ENCODE results near the gene UCHL3. TPM values are rescaled to one million over a fixed set of nuclear protein-coding genes. Genes with fewer than 3 reads are reported as not detected.

Gene UCHL3
- polyA plus RNA-seq, 2 of the 4 experiments (the other 2 are of a cell fraction): 46.6 to 60.7 TPM

DNA sequence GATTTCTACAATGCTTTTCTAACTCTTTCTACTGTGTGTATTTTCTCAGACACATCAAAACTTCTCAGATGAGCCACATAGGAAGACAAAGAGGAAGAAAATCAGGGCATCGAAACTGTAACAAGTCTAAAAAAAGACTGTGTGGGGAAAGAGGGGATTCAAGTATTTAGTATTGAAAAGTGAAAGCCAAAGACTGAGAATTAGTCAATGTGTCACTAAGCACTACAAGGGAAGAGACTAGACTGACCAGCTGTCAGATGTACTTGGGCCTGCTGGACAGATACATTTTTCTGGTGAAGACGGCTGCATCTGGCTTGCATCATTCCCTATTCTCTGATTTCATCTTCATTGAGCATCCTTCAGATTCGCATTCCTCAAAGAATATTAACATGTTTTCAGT is 37.3 kb upstream of the UCHL3 start:
- ChIA-PET CTCF (no interaction called here), POLR2A (interaction anchor here (0.7 kb wide), 1 partner anchor 26 kb away, joined by 3 read pairs; the partner anchor contains the start of gene COMMD6)
- Histone ChIP-seq H3K9me3 (no peaks in the 10 kb centered on the region), H3K4me2 (no peak overlapping the region), H3K27ac (no peak overlapping the region), H3K4me1 (no peaks in the 10 kb centered on the region), H3K4me3 (no peak overlapping the region)
- TF ChIP-seq ESRRA (IDR thresholded peaks at IDR 0.05; ENCODE audit: borderline replicate concordance, low read length) (no peak), CTCF (IDR thresholded peaks at IDR 0.05) (no peak), MYC (IDR thresholded peaks at IDR 0.05; ENCODE audit: borderline replicate concordance, low read length) (no peak), HOXB13 (CRISPR knock-in tag; IDR thresholded peaks at IDR 0.05; ENCODE audit: low read depth) (no peak), RFX5 (IDR thresholded peaks at IDR 0.05) (no peak), EHF (CRISPR knock-in tag; IDR thresholded peaks at IDR 0.05) (no peak), PHF8 (IDR thresholded peaks at IDR 0.05; ENCODE audit: borderline replicate concordance, low read depth) (no peak), HOXB5 (CRISPR knock-in tag; IDR thresholded peaks at IDR 0.05) (no peak), NFE2L2 (conservative IDR thresholded peaks at IDR 0.05; ENCODE audit: low read length) (no peak), CBX2 (IDR thresholded peaks at IDR 0.05; ENCODE audit: borderline replicate concordance, low read depth) (no peak), NR3C1 (IDR thresholded peaks at IDR 0.05) (no peak), TP53 (CRISPR knock-in tag; IDR thresholded peaks at IDR 0.05) (no peak)
- TF ChIP-seq, protein P1, sequence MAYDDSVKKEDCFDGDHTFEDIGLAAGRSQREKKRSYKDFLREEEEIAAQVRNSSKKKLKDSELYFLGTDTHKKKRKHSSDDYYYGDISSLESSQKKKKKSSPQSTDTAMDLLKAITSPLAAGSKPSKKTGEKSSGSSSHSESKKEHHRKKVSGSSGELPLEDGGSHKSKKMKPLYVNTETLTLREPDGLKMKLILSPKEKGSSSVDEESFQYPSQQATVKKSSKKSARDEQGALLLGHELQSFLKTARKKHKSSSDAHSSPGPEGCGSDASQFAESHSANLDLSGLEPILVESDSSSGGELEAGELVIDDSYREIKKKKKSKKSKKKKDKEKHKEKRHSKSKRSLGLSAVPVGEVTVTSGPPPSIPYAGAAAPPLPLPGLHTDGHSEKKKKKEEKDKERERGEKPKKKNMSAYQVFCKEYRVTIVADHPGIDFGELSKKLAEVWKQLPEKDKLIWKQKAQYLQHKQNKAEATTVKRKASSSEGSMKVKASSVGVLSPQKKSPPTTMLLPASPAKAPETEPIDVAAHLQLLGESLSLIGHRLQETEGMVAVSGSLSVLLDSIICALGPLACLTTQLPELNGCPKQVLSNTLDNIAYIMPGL (CRISPR knock-in tag; IDR thresholded peaks at IDR 0.05; ENCODE audit: borderline replicate concordance): no peak
- TF ChIP-seq, protein P2, sequence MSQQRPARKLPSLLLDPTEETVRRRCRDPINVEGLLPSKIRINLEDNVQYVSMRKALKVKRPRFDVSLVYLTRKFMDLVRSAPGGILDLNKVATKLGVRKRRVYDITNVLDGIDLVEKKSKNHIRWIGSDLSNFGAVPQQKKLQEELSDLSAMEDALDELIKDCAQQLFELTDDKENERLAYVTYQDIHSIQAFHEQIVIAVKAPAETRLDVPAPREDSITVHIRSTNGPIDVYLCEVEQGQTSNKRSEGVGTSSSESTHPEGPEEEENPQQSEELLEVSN (IDR thresholded peaks at IDR 0.05; ENCODE audit: borderline replicate concordance, low read depth): no peak
- ATAC-seq (no peak), DNase-seq (ENCODE audit: low read depth in 1 of 2, low spot score in 1 of 2) (no peak), FAIRE-seq (no peak)
- WGBS (ENCODE audit: missing lambda C conversion rate): 85% methylated on average over 3 of the region's 3 CpGs

DNA sequence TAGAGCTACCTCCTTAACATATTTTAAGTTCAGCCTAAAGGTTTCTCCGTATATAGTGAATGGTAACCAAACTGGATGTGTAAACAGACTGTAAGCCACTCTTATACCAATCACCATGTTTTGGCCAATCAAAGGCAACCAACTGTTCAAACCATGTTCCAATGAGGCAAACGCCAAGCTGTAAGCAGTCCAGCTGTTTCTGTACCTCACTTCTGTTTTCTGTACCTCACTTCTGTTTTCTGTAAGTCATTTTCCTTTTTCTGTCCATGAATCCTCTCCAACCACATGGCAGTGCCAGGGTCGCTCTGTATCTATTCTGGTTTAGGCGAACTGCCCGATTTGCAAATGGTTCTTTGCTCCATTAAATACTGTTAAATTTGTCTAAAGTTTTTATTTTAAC is 36.3 kb upstream of the UCHL3 start:
- 79% methylated on average over 5 of the region's 5 CpGs for WGBS (ENCODE audit: missing lambda C conversion rate)
- no peak for DNase-seq (ENCODE audit: low read depth in 1 of 2, low spot score in 1 of 2)
- ATAC-seq: no peak
- Histone ChIP-seq H3K4me1 (no peaks in the 10 kb centered on the region), H3K4me3 (no peak overlapping the region), H3K27ac (no peak overlapping the region), H3K9me3 (no peaks in the 10 kb centered on the region), H3K4me2 (no peak overlapping the region)
- ChIA-PET POLR2A (interaction anchor here (0.7 kb wide), 1 partner anchor 24 kb away, joined by 3 read pairs; the partner anchor contains the start of gene COMMD6), CTCF (no interaction called here)
- TF ChIP-seq NFE2L2 (conservative IDR thresholded peaks at IDR 0.05; ENCODE audit: low read length): no peak
- no peak for TF ChIP-seq BHLHE40 (IDR thresholded peaks at IDR 0.05; ENCODE audit: low read depth, low read length)
- no peak for TF ChIP-seq ESRRA (IDR thresholded peaks at IDR 0.05; ENCODE audit: borderline replicate concordance, low read length)
- no peak for TF ChIP-seq FOXS1 (CRISPR knock-in tag; IDR thresholded peaks at IDR 0.05)
- FAIRE-seq: no peak

GRCh38 chr13:75514080-75514995 is 35.3 kb upstream of the UCHL3 start:
- WGBS (ENCODE audit: missing lambda C conversion rate): 32% methylated on average over 3 of the region's 3 CpGs
- ChIA-PET POLR2A (no interaction called here), CTCF (interaction anchor here (0.7 kb wide), 1 partner anchor 142 kb away, joined by 3 read pairs; no protein-coding TSS in a partner anchor)
- no peaks in the 10 kb centered on the region for H3K9me3 ChIP-seq
- no peak overlapping the region for H3K27ac ChIP-seq
- FAIRE-seq (no peak), DNase-seq (ENCODE audit: low read depth in 1 of 2, low spot score in 1 of 2) (no peak), ATAC-seq (no peak)
- H3K4me3 ChIP-seq: no peak overlapping the region
- H3K4me2 ChIP-seq: no peak overlapping the region
- no peaks in the 10 kb centered on the region for H3K4me1 ChIP-seq
- TF ChIP-seq MAFK (IDR thresholded peaks at IDR 0.05; ENCODE audit: partially characterized antibody): peak; percentile 67
- no peak for TF ChIP-seq RAD21 (conservative IDR thresholded peaks at IDR 0.05 in 1 of 2, IDR thresholded peaks at IDR 0.05 in 1 of 2)

Data from A549 (cell line).